K562 (cell line): ENCODE measurements around the gene TENM3. TPM values are rescaled to one million over a fixed set of nuclear protein-coding genes. Genes with fewer than 3 reads are reported as not detected.
A peak's percentile ranks its signal among the peaks of the same experiment; 100 is the strongest.

Source experiments
- AFF4 ChIP-seq: sonication (generic); formaldehyde crosslinking; IDR thresholded peaks from 2 replicates; pipeline ENCODE4 v1.8.0; 2023; ENCODE audit warnings: mild to moderate bottlenecking, missing genetic modification reagents
- GTF3C2 ChIP-seq: IDR thresholded peaks from 3 replicates; pipeline ENCODE4 v1.6.1; 2011; ENCODE audit warnings: borderline replicate concordance, mild to moderate bottlenecking, moderate library complexity; ENCODE audit not compliant: insufficient read length; ENCODE audit errors: extremely low read depth
- MAFF ChIP-seq: IDR thresholded peaks from 2 replicates; pipeline ENCODE4 v1.6.1; 2012; ENCODE audit warnings: low read length, improper control_type of control experiment
- MAFK ChIP-seq: IDR thresholded peaks from 2 replicates; pipeline ENCODE4 v1.6.1; 2011; ENCODE audit warnings: low read length, improper control_type of control experiment
- MECOM ChIP-seq: fragments of 250-450 bp; sonication (Bioruptor Pico); IDR thresholded peaks from 2 replicates; pipeline ENCODE4 v1.8.0; 2022; ENCODE audit warnings: inconsistent platforms
- NCOR1 ChIP-seq: fragments of 450-650 bp; IDR thresholded peaks from 2 replicates; pipeline ENCODE4 v1.6.1; 2016; ENCODE audit warnings: mild to moderate bottlenecking, moderate library complexity
- PHF8 ChIP-seq: fragments of 200-600 bp; sonication (generic); IDR thresholded peaks from 2 replicates; pipeline ENCODE4 v1.6.1; 2012; ENCODE audit warnings: mixed run types, mild to moderate bottlenecking, inconsistent platforms, low read length, moderate library complexity, borderline replicate concordance
- PYGO2 ChIP-seq: fragments of 450-650 bp; IDR thresholded peaks from 2 replicates; pipeline ENCODE4 v1.6.1; 2016; ENCODE audit warnings: mild to moderate bottlenecking, missing genetic modification characterization, moderate library complexity, missing compliant biosample characterization
- RBFOX2 ChIP-seq: fragments of 200-400 bp; formaldehyde crosslinking; IDR thresholded peaks from 2 replicates; pipeline ENCODE4 v1.6.1; 2017; ENCODE audit warnings: low read depth, mild to moderate bottlenecking, low read length, moderate library complexity
- TSC22D4 ChIP-seq: fragments of 450-650 bp; IDR thresholded peaks from 2 replicates; pipeline ENCODE4 v1.6.1; 2016; ENCODE audit warnings: missing genetic modification characterization, missing biosample characterization, control low read depth
- ZFX ChIP-seq: sonication (generic); formaldehyde crosslinking; IDR thresholded peaks from 2 replicates; pipeline ENCODE4 v1.8.0; 2022; ENCODE audit warnings: mild to moderate bottlenecking, missing genetic modification reagents, moderate library complexity
- ZNF143 ChIP-seq: sonication (generic); formaldehyde crosslinking; IDR thresholded peaks from 2 replicates; pipeline ENCODE4 v1.9.0; 2022; ENCODE audit warnings: mild to moderate bottlenecking, missing genetic modification reagents
- ZNF224 ChIP-seq: sonication (generic); formaldehyde crosslinking; IDR thresholded peaks from 2 replicates; pipeline ENCODE4 v1.8.0; 2022; ENCODE audit warnings: mild to moderate bottlenecking, missing genetic modification reagents
- ZNF395 ChIP-seq: fragments of 200-800 bp; sonication (Bioruptor generic); IDR thresholded peaks from 2 replicates; pipeline ENCODE4 v1.6.1; 2017; ENCODE audit warnings: missing genetic modification characterization, missing compliant biosample characterization
- ZNF511 ChIP-seq: sonication (generic); formaldehyde crosslinking; IDR thresholded peaks from 2 replicates; pipeline ENCODE4 v1.8.0; 2022; ENCODE audit warnings: mild to moderate bottlenecking, missing genetic modification reagents
- ZNF696 ChIP-seq: fragments of 250-450 bp; sonication (Bioruptor Pico); conservative IDR thresholded peaks from 2 replicates; pipeline ENCODE4 v1.4.0; 2020; ENCODE audit warnings: mild to moderate bottlenecking, moderate library complexity
- polyA plus RNA-seq, 8 experiments: library from polyadenylated mRNA; depleted of rRNA in 4 of 8; stranded (reverse) in 5 of 8; unstranded in 3 of 8; fragments of >200 nt; fragmentation: Nextera tagmentation in 2 of 8; fragmentation: Illumina TruSeq in 1 of 8; extraction: Ambion mirVana in 2 of 8; extraction: Trizol in 1 of 8; gene quantifications; 2 replicates each; pipeline versions ENCODE4 v1.2.1 to v1.2.3, GENCODE V29; 2011 to 2014; ENCODE audit warnings: inconsistent platforms in 1 of 8, missing spikeins in 1 of 8
- total RNA-seq, 7 experiments: library from RNA; depleted of rRNA in 6 of 7; stranded (reverse); fragments of >200 nt in 6 of 7; fragmentation: Illumina TruSeq in 2 of 7; extraction: Trizol in 2 of 7; gene quantifications; 2 replicates each; pipeline versions ENCODE4 v1.2.1 to v1.2.3, GENCODE V29; 2011 to 2021; ENCODE audit warnings: low replicate concordance in 1 of 7

Gene TENM3
- total and polyA plus RNA-seq, 9 of the 15 experiments (the other 6 are each of a cell fraction or from before 2014, with no cell fraction given), result 0.01 to 0.02 TPM; not detected in 7

- TF ChIP-seq GTF3C2 (no peak), MAFF (peak; percentile 60; the same call in 1 of the 2 replicates), TSC22D4 (no peak), MAFK (peak; percentile 38; the same call in 1 of the 2 replicates), ZNF395 (no peak), ZNF224 (CRISPR knock-in tag) (no peak), AFF4 (CRISPR knock-in tag) (no peak), PHF8 (no peak), NCOR1 (no peak), RBFOX2 (no peak), PYGO2 (tag) (no peak), ZNF143 (CRISPR knock-in tag) (no peak), ZNF511 (CRISPR knock-in tag) (no peak), ZNF696 (CRISPR knock-in tag) (no peak), ZFX (CRISPR knock-in tag) (no peak), MECOM (CRISPR knock-in tag) (no peak)
Measured at GRCh38 chr4:182743815-182744214, 500.6 kb downstream of the TENM3 start (continued).
